H9 (cell line): Measurements from ENCODE around the gene OSBPL10. TPM values are rescaled to one million over a fixed set of nuclear protein-coding genes. Genes with fewer than 3 reads are reported as not detected.
A peak's percentile ranks its signal among the peaks of the same experiment; 100 is the strongest.

Source experiments
- DNase-seq: peaks from one replicate; pipeline ENCODE4 v3.0.0-alpha.2; 2017
- H2AFZ ChIP-seq: one replicate; pipeline ENCODE4 v1.6.1; 2013; ENCODE audit warnings: mild to moderate bottlenecking, low read length, control low read depth, moderate library complexity
- H2AK5ac ChIP-seq: 2 replicates; pipeline ENCODE4 v1.6.1; 2013; ENCODE audit warnings: low read length, control low read depth, mixed read lengths; ENCODE audit not compliant: insufficient read length
- H2BK120ac ChIP-seq: one replicate; pipeline ENCODE4 v1.6.1; 2013; ENCODE audit warnings: low read depth, mild to moderate bottlenecking, low read length, control low read depth, inconsistent platforms; ENCODE audit not compliant: poor library complexity, severe bottlenecking
- H2BK12ac ChIP-seq: 2 replicates; pipeline ENCODE4 v1.6.1; 2013; ENCODE audit warnings: low read length, control low read depth, mixed read lengths, low read depth; ENCODE audit not compliant: insufficient read length
- H2BK15ac ChIP-seq: 2 replicates; pipeline ENCODE4 v1.6.1; 2013; ENCODE audit warnings: low read depth, low read length, control low read depth
- H2BK20ac ChIP-seq: one replicate; pipeline ENCODE4 v1.6.1; 2013; ENCODE audit warnings: low read depth, mild to moderate bottlenecking, low read length, control low read depth, inconsistent platforms; ENCODE audit not compliant: poor library complexity, severe bottlenecking
- H2BK5ac ChIP-seq: 2 replicates; pipeline ENCODE4 v1.6.1; 2013; ENCODE audit warnings: low read length, control low read depth, mixed read lengths; ENCODE audit not compliant: insufficient read length
- H3K14ac ChIP-seq: 2 replicates; pipeline ENCODE4 v1.6.1; 2013; ENCODE audit warnings: low read length, control low read depth; ENCODE audit not compliant: insufficient read depth
- H3K18ac ChIP-seq: 2 replicates; pipeline ENCODE4 v1.6.1; 2013; ENCODE audit warnings: low read depth, mild to moderate bottlenecking, mixed read lengths, low read length, control low read depth; ENCODE audit not compliant: insufficient read length
- H3K23ac ChIP-seq: 2 replicates; pipeline ENCODE4 v1.6.1; 2013; ENCODE audit warnings: low read length, control low read depth, mixed read lengths, low read depth; ENCODE audit not compliant: insufficient read length
- H3K23me2 ChIP-seq: 2 replicates; pipeline ENCODE4 v1.6.1; 2013; ENCODE audit warnings: low read depth, mild to moderate bottlenecking, mixed read lengths, low read length, control low read depth; ENCODE audit not compliant: insufficient read length, poor library complexity, severe bottlenecking
- H3K27ac ChIP-seq: 2 replicates; pipeline ENCODE4 v1.5.1; 2013; ENCODE audit warnings: low read length, control low read depth, mixed read lengths, low read depth; ENCODE audit not compliant: insufficient read length
- H3K27me3 ChIP-seq: 2 replicates; pipeline ENCODE4 v1.6.1; 2013; ENCODE audit warnings: low read length, control low read depth, inconsistent platforms; ENCODE audit not compliant: insufficient read depth
- H3K4ac ChIP-seq: 2 replicates; pipeline ENCODE4 v1.6.1; 2013; ENCODE audit warnings: low read depth, mild to moderate bottlenecking, control low read depth, inconsistent platforms, low read length, moderate library complexity
- H3K4me1 ChIP-seq: 2 replicates; pipeline ENCODE4 v1.6.1; 2013; ENCODE audit warnings: low read length, control low read depth, inconsistent platforms; ENCODE audit not compliant: insufficient read depth
- H3K4me2 ChIP-seq: 2 replicates; pipeline ENCODE4 v1.6.1; 2013; ENCODE audit warnings: low read length, control low read depth, mixed read lengths; ENCODE audit not compliant: insufficient read length, insufficient read depth
- H3K56ac ChIP-seq: 2 replicates; pipeline ENCODE4 v1.6.1; 2013; ENCODE audit warnings: low read depth, mild to moderate bottlenecking, mixed read lengths, low read length, control low read depth; ENCODE audit not compliant: insufficient read length
- H3K79me1 ChIP-seq: 2 replicates; pipeline ENCODE4 v1.6.1; 2013; ENCODE audit warnings: low read depth, mild to moderate bottlenecking, moderate library complexity, low read length, control low read depth, inconsistent platforms; ENCODE audit not compliant: insufficient read depth, poor library complexity, severe bottlenecking
- H3K79me2 ChIP-seq: 2 replicates; pipeline ENCODE4 v1.6.1; 2013; ENCODE audit warnings: low read length, control low read depth, inconsistent platforms; ENCODE audit not compliant: insufficient read depth
- H3K9ac ChIP-seq: 2 replicates; pipeline ENCODE4 v1.6.1; 2013; ENCODE audit warnings: low read length, control low read depth, mixed read lengths; ENCODE audit not compliant: insufficient read length; ENCODE audit errors: extremely low read depth
- H3K9me3 ChIP-seq: one replicate; pipeline ENCODE4 v1.6.1; 2013; ENCODE audit warnings: low read depth, low read length, inconsistent platforms; ENCODE audit not compliant: control insufficient read depth
- H3T11ph ChIP-seq: one replicate; pipeline ENCODE4 v1.6.1; 2013; ENCODE audit warnings: mild to moderate bottlenecking, low read length, control low read depth, inconsistent platforms
- H4K20me1 ChIP-seq: one replicate; pipeline ENCODE4 v1.6.1; 2013; ENCODE audit not compliant: control insufficient read depth, insufficient read length, insufficient read depth
- H4K5ac ChIP-seq: 2 replicates; pipeline ENCODE4 v1.6.1; 2013; ENCODE audit warnings: low read depth, mild to moderate bottlenecking, mixed read lengths, low read length, control low read depth; ENCODE audit not compliant: insufficient read length
- H4K8ac ChIP-seq: replicated peaks from 2 replicates; pipeline ENCODE4 v1.6.1; 2013; ENCODE audit warnings: low read length, control low read depth, mixed read lengths, low read depth; ENCODE audit not compliant: insufficient read length
- H4K91ac ChIP-seq: 2 replicates; pipeline ENCODE4 v1.6.1; 2013; ENCODE audit warnings: low read depth, mild to moderate bottlenecking, moderate library complexity, mixed read lengths, low read length, control low read depth; ENCODE audit not compliant: insufficient read length
- H3K27ac Mint-ChIP-seq, 3 experiments: 2 replicates in 2 of 3; 3 replicates in 1 of 3; pipeline ENCODE4 v1.8.0; 2020 to 2021; ENCODE audit warnings: mixed read lengths in 3 of 3, mild to moderate bottlenecking in 1 of 3, moderate library complexity in 1 of 3
- H3K27me3 Mint-ChIP-seq: 2 replicates; pipeline ENCODE4 v1.8.0; 2021; ENCODE audit warnings: low read depth, mild to moderate bottlenecking, moderate library complexity, mixed read lengths
- H3K36me3 Mint-ChIP-seq, 3 experiments: 2 replicates in 2 of 3; 3 replicates in 1 of 3; pipeline ENCODE4 v1.8.0; 2020 to 2021; ENCODE audit warnings: low read depth in 3 of 3, mixed read lengths in 3 of 3; ENCODE audit not compliant: insufficient read depth in 1 of 3
- H3K4me1 Mint-ChIP-seq, 2 experiments: 2 replicates each; pipeline ENCODE4 v1.8.0; 2020; ENCODE audit warnings: mixed read lengths in 2 of 2
- H3K4me3 Mint-ChIP-seq, 2 experiments: 2 replicates in 1 of 2; 3 replicates in 1 of 2; pipeline ENCODE4 v1.8.0; 2020 to 2021; ENCODE audit warnings: mild to moderate bottlenecking in 2 of 2, mixed read lengths in 2 of 2, moderate library complexity in 1 of 2
- H3K9me3 Mint-ChIP-seq, 2 experiments: 2 replicates in 1 of 2; 3 replicates in 1 of 2; pipeline ENCODE4 v1.8.0; 2020; ENCODE audit warnings: mild to moderate bottlenecking in 2 of 2, mixed read lengths in 2 of 2, moderate library complexity in 1 of 2
- WGBS: extraction: QIAGEN DNeasy Blood & Tissue Kit; methylation state at CpG from one replicate; pipeline ENCODE4 v1.1.7; 2013; ENCODE audit warnings: missing lambda C conversion rate, low lambda C conversion rate, mixed read lengths; ENCODE audit not compliant: insufficient read length; ENCODE audit errors: extremely low coverage; 5-methylcytosine and 5-hydroxymethylcytosine counted together
- total RNA-seq: library from RNA; stranded (reverse); gene quantifications from 2 replicates; pipeline ENCODE4 v1.2.1, GENCODE V29; 2021
- TF ChIP-seq, protein P1 (sequence below): fragments of 200-600 bp; sonication (generic); conservative IDR thresholded peaks from 3 replicates; pipeline ENCODE4 v1.8.0; 2021; ENCODE audit warnings: antibody characterized with exemption, mild to moderate bottlenecking

OSBPL10 gene
- total RNA-seq, 1 experiment from 2014 or later, result 42.7 TPM

DNA sequence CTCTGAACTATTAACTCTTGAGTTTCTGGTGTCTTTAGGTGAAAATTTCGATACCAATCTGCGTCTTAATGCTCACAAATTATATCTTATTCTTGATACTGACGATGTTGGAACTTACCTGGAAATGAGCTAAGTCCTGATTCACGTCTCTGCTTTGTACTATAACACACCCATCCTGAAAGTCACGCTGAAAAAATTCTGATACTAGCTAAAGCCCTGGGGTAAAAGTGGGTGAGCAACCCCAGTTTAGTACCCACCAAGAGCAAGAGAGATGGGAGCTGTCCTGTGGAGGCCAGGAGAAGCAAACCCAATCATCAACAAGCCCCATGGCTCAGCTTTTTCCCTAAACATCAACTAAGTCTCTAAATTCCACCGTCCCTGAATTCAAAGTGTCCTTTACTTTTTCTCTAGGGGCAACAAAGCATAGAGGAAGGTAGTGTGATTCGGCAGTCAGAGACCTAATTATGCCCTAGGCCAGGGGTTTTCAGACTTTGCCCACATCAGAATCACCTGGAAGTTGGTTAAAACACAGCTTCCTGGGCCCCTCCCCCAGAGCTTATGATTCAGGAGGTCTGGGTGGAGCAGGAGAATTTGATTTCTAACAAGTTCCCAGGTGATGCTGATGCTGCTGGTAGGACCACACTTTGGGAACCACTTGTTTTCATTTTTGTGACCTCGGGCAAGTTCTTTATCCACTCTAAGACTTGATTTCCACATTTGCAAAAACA lies 90.2 kb downstream of the OSBPL10 start:
- H4K91ac ChIP-seq, result no peak overlapping the region
- no peaks in the 10 kb centered on the region for H3K27me3 ChIP-seq
- H3K9ac ChIP-seq, result no peak overlapping the region
- H3K36me3 Mint-ChIP-seq, result peaks cover 0 to 6% (median 5%) of the 10 kb centered on the region in 3 experiments; a peak in 2 of 7 replicates
- peak overlapping the region in 1 of 3 experiments; percentile 32; a peak in 3 of 7 replicates for H3K27ac Mint-ChIP-seq
- no peak overlapping the region for H2BK12ac ChIP-seq
- H3K18ac ChIP-seq, result no peak overlapping the region
- no peak overlapping the region for H3K4me3 Mint-ChIP-seq
- H3T11ph ChIP-seq, result no peak overlapping the region
- peaks cover 36% of the 10 kb centered on the region for H3K4me1 ChIP-seq
- H3K79me1 ChIP-seq, result peaks cover 6% of the 10 kb centered on the region
- H2BK15ac ChIP-seq, result no peak overlapping the region
- H4K20me1 ChIP-seq, result no peaks in the 10 kb centered on the region
- TF ChIP-seq, protein P1, sequence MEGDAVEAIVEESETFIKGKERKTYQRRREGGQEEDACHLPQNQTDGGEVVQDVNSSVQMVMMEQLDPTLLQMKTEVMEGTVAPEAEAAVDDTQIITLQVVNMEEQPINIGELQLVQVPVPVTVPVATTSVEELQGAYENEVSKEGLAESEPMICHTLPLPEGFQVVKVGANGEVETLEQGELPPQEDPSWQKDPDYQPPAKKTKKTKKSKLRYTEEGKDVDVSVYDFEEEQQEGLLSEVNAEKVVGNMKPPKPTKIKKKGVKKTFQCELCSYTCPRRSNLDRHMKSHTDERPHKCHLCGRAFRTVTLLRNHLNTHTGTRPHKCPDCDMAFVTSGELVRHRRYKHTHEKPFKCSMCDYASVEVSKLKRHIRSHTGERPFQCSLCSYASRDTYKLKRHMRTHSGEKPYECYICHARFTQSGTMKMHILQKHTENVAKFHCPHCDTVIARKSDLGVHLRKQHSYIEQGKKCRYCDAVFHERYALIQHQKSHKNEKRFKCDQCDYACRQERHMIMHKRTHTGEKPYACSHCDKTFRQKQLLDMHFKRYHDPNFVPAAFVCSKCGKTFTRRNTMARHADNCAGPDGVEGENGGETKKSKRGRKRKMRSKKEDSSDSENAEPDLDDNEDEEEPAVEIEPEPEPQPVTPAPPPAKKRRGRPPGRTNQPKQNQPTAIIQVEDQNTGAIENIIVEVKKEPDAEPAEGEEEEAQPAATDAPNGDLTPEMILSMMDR, result no peak
- no peak overlapping the region for H2AFZ ChIP-seq
- H2BK20ac ChIP-seq, result no peak overlapping the region
- H3K27ac ChIP-seq, result no peak overlapping the region
- no peak overlapping the region for H4K5ac ChIP-seq
- no peak for DNase-seq
- no peak overlapping the region for H3K4ac ChIP-seq
- no peak overlapping the region for H4K8ac ChIP-seq
- H3K4me1 Mint-ChIP-seq, result peaks cover 48 to 50% of the 10 kb centered on the region in 2 experiments
- H2AK5ac ChIP-seq, result no peak overlapping the region
- no peaks in the 10 kb centered on the region for H3K27me3 Mint-ChIP-seq
- no peak overlapping the region for H2BK120ac ChIP-seq
- H2BK5ac ChIP-seq, result no peak overlapping the region
- no peaks in the 10 kb centered on the region for H3K23me2 ChIP-seq
- H3K9me3 ChIP-seq, result no peaks in the 10 kb centered on the region
- H3K79me2 ChIP-seq, result peaks cover 31% of the 10 kb centered on the region; the same call in 1 of the 2 replicates
- no peaks in the 10 kb centered on the region for H3K9me3 Mint-ChIP-seq
- no peak overlapping the region for H3K4me2 ChIP-seq
- no peak overlapping the region for H3K14ac ChIP-seq
- no CpG with 5 or more reads among the region's 8 CpGs for WGBS
- H3K56ac ChIP-seq, result no peak overlapping the region
- no peak overlapping the region for H3K23ac ChIP-seq
